ENCODE measurements around the gene NLN. TPM values are rescaled to one million over a fixed set of nuclear protein-coding genes. Genes with fewer than 3 reads are reported as not detected.

NLN gene
- total and polyA plus RNA-seq, 4 donors, result 13.4 to 26.4 (median 19.1) TPM

DNA sequence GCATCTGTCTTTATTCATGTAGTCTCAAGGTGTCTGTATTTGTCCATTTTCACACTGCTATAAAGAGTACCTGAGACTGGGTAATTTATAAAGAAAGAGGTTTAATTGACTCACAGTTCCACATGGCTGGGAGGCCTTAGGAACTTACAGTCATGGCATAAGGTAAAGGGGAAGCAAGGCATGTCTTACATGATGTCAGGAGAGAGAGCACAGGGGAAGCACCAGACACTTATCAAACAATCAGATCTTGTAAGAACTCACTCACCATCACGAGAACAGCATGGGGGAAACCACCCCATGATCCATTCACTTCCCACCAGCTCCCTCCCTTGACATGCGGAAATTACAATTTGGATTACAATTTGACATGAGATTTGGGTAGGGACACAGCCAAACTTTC, 44.2 kb downstream of the NLN start:
- Histone ChIP-seq H3K27ac (ENCODE audit: low read depth in 1 of 2, low read length in 2 of 2) (no peak overlapping the region), H3K9ac (ENCODE audit: low read depth in 1 of 2, low read length in 2 of 2) (no peak overlapping the region), H3K36me3 (ENCODE audit: control insufficient read depth in 4 of 4, insufficient read depth in 3 of 4, low read depth in 1 of 4, low read length in 3 of 4) (peaks cover 0 to 2% (median 0%) of the 10 kb centered on the region in 4 donors), H3K4me3 (ENCODE audit: low read depth in 1 of 3, low read length in 3 of 3) (no peak overlapping the region), H3K27me3 (ENCODE audit: control insufficient read depth in 4 of 4, insufficient read depth in 4 of 4, low read length in 3 of 4) (no peaks in the 10 kb centered on the region), H3K4me1 (ENCODE audit: control insufficient read depth in 4 of 4, insufficient read depth in 4 of 4, low read length in 3 of 4) (peaks cover 0 to 8% (median 4%) of the 10 kb centered on the region in 4 donors), H3K9me3 (ENCODE audit: control insufficient read depth in 4 of 4, low read length in 3 of 4) (no peaks in the 10 kb centered on the region)
- TF ChIP-seq JUND (IDR thresholded peaks at IDR 0.05), result no peak
- TF ChIP-seq ATF3 (IDR thresholded peaks at IDR 0.05), result no peak
- no peak for TF ChIP-seq SP1 (IDR thresholded peaks at IDR 0.05)
- TF ChIP-seq, protein P1, sequence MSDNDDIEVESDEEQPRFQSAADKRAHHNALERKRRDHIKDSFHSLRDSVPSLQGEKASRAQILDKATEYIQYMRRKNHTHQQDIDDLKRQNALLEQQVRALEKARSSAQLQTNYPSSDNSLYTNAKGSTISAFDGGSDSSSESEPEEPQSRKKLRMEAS (IDR thresholded peaks at IDR 0.05), result no peak
- TF ChIP-seq RXRA (IDR thresholded peaks at IDR 0.05), result no peak
- no peak for TF ChIP-seq HNF4A (conservative IDR thresholded peaks at IDR 0.05)
- TF ChIP-seq RAD21 (IDR thresholded peaks at IDR 0.05), result no peak
- no peak for TF ChIP-seq GABPA (IDR thresholded peaks at IDR 0.05 in 1 of 2, conservative IDR thresholded peaks at IDR 0.05 in 1 of 2)
- TF ChIP-seq, protein P2, sequence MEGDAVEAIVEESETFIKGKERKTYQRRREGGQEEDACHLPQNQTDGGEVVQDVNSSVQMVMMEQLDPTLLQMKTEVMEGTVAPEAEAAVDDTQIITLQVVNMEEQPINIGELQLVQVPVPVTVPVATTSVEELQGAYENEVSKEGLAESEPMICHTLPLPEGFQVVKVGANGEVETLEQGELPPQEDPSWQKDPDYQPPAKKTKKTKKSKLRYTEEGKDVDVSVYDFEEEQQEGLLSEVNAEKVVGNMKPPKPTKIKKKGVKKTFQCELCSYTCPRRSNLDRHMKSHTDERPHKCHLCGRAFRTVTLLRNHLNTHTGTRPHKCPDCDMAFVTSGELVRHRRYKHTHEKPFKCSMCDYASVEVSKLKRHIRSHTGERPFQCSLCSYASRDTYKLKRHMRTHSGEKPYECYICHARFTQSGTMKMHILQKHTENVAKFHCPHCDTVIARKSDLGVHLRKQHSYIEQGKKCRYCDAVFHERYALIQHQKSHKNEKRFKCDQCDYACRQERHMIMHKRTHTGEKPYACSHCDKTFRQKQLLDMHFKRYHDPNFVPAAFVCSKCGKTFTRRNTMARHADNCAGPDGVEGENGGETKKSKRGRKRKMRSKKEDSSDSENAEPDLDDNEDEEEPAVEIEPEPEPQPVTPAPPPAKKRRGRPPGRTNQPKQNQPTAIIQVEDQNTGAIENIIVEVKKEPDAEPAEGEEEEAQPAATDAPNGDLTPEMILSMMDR (IDR thresholded peaks at IDR 0.05; ENCODE audit: low read depth, low read length, missing input control), result no peak
- no peak for TF ChIP-seq HNF4G (IDR thresholded peaks at IDR 0.05)
- no peak for TF ChIP-seq EGR1 (IDR thresholded peaks at IDR 0.05; ENCODE audit: low read depth in 2 of 2)
- TF ChIP-seq YY1 (IDR thresholded peaks at IDR 0.05), result no peak
- TF ChIP-seq, protein P3, sequence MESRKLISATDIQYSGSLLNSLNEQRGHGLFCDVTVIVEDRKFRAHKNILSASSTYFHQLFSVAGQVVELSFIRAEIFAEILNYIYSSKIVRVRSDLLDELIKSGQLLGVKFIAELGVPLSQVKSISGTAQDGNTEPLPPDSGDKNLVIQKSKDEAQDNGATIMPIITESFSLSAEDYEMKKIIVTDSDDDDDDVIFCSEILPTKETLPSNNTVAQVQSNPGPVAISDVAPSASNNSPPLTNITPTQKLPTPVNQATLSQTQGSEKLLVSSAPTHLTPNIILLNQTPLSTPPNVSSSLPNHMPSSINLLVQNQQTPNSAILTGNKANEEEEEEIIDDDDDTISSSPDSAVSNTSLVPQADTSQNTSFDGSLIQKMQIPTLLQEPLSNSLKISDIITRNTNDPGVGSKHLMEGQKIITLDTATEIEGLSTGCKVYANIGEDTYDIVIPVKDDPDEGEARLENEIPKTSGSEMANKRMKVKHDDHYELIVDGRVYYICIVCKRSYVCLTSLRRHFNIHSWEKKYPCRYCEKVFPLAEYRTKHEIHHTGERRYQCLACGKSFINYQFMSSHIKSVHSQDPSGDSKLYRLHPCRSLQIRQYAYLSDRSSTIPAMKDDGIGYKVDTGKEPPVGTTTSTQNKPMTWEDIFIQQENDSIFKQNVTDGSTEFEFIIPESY (IDR thresholded peaks at IDR 0.05), result no peak
- no peak for TF ChIP-seq NR2F2 (IDR thresholded peaks at IDR 0.05)
- no peak for TF ChIP-seq TAF1 (conservative IDR thresholded peaks at IDR 0.05)
- TF ChIP-seq FOXA2 (IDR thresholded peaks at IDR 0.05), result no peak
- DNase-seq (ENCODE audit: low spot score), result no peak
- WGBS, result 61% methylated on average over 2 of the region's 2 CpGs

DNA sequence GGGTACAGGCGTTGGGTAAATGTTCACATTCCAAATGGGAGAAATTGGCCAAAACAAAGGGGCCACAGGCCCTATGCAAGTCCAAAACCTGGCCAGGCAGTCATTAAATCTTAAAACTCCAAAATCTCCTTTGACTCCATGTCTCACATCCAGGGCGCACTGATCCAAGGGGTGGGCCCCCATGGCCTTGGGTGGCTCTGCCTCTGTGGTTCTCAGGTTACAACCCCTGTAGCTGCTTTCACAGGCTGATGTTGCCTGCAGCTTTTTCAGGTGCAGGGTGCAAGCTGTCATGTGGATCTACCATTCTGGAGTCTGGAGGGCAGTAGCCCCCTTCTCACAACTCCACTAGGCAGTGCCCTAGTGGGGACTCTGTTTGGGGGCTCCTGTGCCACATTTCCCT, 44.8 kb downstream of the NLN start:
- no peak overlapping the region for H3K9ac ChIP-seq (ENCODE audit: low read depth in 1 of 2, low read length in 2 of 2)
- WGBS, result over 99% methylated on average over 2 of the region's 2 CpGs
- no peak overlapping the region for H3K27ac ChIP-seq (ENCODE audit: low read depth in 1 of 2, low read length in 2 of 2)
- H3K4me1 ChIP-seq (ENCODE audit: control insufficient read depth in 4 of 4, insufficient read depth in 4 of 4, low read length in 3 of 4), result peaks cover 0 to 8% (median 4%) of the 10 kb centered on the region in 4 donors
- H3K9me3 ChIP-seq (ENCODE audit: control insufficient read depth in 4 of 4, low read length in 3 of 4), result no peaks in the 10 kb centered on the region
- DNase-seq (ENCODE audit: low spot score), result no peak
- TF ChIP-seq RAD21 (IDR thresholded peaks at IDR 0.05) (no peak), SP1 (IDR thresholded peaks at IDR 0.05) (no peak)
- H3K27me3 ChIP-seq (ENCODE audit: control insufficient read depth in 4 of 4, insufficient read depth in 4 of 4, low read length in 3 of 4), result no peaks in the 10 kb centered on the region
- peaks cover 0 to 2% (median 0%) of the 10 kb centered on the region in 4 donors for H3K36me3 ChIP-seq (ENCODE audit: control insufficient read depth in 4 of 4, insufficient read depth in 3 of 4, low read depth in 1 of 4, low read length in 3 of 4)
- no peak overlapping the region for H3K4me3 ChIP-seq (ENCODE audit: low read depth in 1 of 3, low read length in 3 of 3)

- 92% methylated on average over 1 of the region's 1 CpG for WGBS
- Histone ChIP-seq H3K9me3 (ENCODE audit: control insufficient read depth in 4 of 4, low read length in 3 of 4) (no peaks in the 10 kb centered on the region), H3K36me3 (ENCODE audit: control insufficient read depth in 4 of 4, insufficient read depth in 3 of 4, low read depth in 1 of 4, low read length in 3 of 4) (peaks cover 0 to 2% (median 0%) of the 10 kb centered on the region in 4 donors), H3K27me3 (ENCODE audit: control insufficient read depth in 4 of 4, insufficient read depth in 4 of 4, low read length in 3 of 4) (no peaks in the 10 kb centered on the region), H3K4me1 (ENCODE audit: control insufficient read depth in 4 of 4, insufficient read depth in 4 of 4, low read length in 3 of 4) (peaks cover 0 to 8% (median 4%) of the 10 kb centered on the region in 4 donors), H3K27ac (ENCODE audit: low read depth in 1 of 2, low read length in 2 of 2) (no peak overlapping the region), H3K9ac (ENCODE audit: low read depth in 1 of 2, low read length in 2 of 2) (no peak overlapping the region), H3K4me3 (ENCODE audit: low read depth in 1 of 3, low read length in 3 of 3) (no peak overlapping the region)
- DNase-seq (ENCODE audit: low spot score), result no peak
- TF ChIP-seq RAD21 (IDR thresholded peaks at IDR 0.05) (no peak), FOXA2 (IDR thresholded peaks at IDR 0.05) (no peak), JUND (IDR thresholded peaks at IDR 0.05) (no peak), ATF3 (IDR thresholded peaks at IDR 0.05) (no peak), HNF4A (conservative IDR thresholded peaks at IDR 0.05) (peak in 1 of 2 donors; percentile 6), YY1 (IDR thresholded peaks at IDR 0.05) (no peak), EGR1 (IDR thresholded peaks at IDR 0.05; ENCODE audit: low read depth in 2 of 2) (no peak)
- TF ChIP-seq, protein P3 (IDR thresholded peaks at IDR 0.05), result no peak
- TF ChIP-seq, protein P1 (IDR thresholded peaks at IDR 0.05), result no peak
Observed at GRCh38 chr5:65767565-65767964, 45.6 kb downstream of the NLN start.

Data from liver (tissue), 9 donors.